HCT116 (cell line): ENCODE results near the gene MON2. TPM values are rescaled to one million over a fixed set of nuclear protein-coding genes. Genes with fewer than 3 reads are reported as not detected.

Experiments
- ATAC-seq: fragments of 200-7000 bp; cut with Tn5 transposase; 2 replicates; pipeline ENCODE4 v1.9.1; 2020; ENCODE audit warnings: mild to moderate bottlenecking, moderate library complexity
- BruUV-seq: library from RNA; stranded (reverse); fragments of 400-500 nt; replicated peaks from 2 replicates; lab custom pipeline; 2021; lab: Mats Ljungman, UMichigan
- CTCF ChIA-PET: fragments of 300-600 bp; sonication (Branson Sonifier 250); formaldehyde crosslinking; loops from one replicate; lab custom pipeline; 2021; ENCODE audit warnings: antibody characterized with exemption; lab: Charles Lee
- POLR2A ChIA-PET: fragments of 300-600, 350-600 bp; sonication (Branson Sonifier 250); formaldehyde crosslinking; loops from one replicate; lab custom pipeline; 2021; ENCODE audit warnings: antibody characterized with exemption; lab: Charles Lee
- RAD21 ChIA-PET, 2 experiments: fragments of 300-600 bp; sonication (Branson Sonifier 250); formaldehyde crosslinking; loops; one replicate each; lab custom pipeline; 2023; ENCODE audit warnings: low total read pairs in 2 of 2; ENCODE audit not compliant: uncharacterized antibody in 2 of 2, unreplicated experiment in 2 of 2, low non-redundant PET in 1 of 2; lab: Charles Lee
- DNase-seq: peaks from one replicate; pipeline ENCODE4 v3.0.0-alpha.2; 2010; ENCODE audit warnings: low read depth, low spot score
- H2AFZ ChIP-seq: fragments of 200-600 bp; shearing (Covaris generic), sonication (generic); 2 replicates; pipeline ENCODE4 v1.6.1; 2017; ENCODE audit warnings: low read depth, mixed run types, mixed read lengths, antibody characterized with exemption, low read length; ENCODE audit not compliant: poor library complexity, severe bottlenecking
- H3K27ac ChIP-seq: 2 replicates; pipeline ENCODE4 v1.5.1; 2012; ENCODE audit warnings: low read depth, low read length
- H3K27me3 ChIP-seq: fragments of 200-600 bp; sonication (generic); 2 replicates; pipeline ENCODE4 v1.6.1; 2016; ENCODE audit warnings: mixed run types, low read length, mixed read lengths; ENCODE audit not compliant: insufficient read depth
- H3K36me3 ChIP-seq, 2 experiments: fragments of 200-500 bp in 1 of 2; fragments of 200-600 bp in 1 of 2; sonication (Bioruptor generic) in 1 of 2; sonication (generic) in 1 of 2; 2 replicates each; pipeline versions ENCODE4 v1.5.1 to v1.6.1; 2014 to 2016; ENCODE audit warnings: low read length in 2 of 2, inconsistent platforms in 1 of 2, mixed read lengths in 1 of 2, mixed run types in 1 of 2; ENCODE audit not compliant: insufficient read depth in 2 of 2, control insufficient read depth in 1 of 2
- H3K4me1 ChIP-seq, 2 experiments: fragments of 200-600 bp in 1 of 2; sonication (generic) in 1 of 2; 2 replicates each; pipeline versions ENCODE4 v1.5.1 to v1.6.1; 2012 to 2017; ENCODE audit warnings: low read length in 2 of 2, inconsistent platforms in 1 of 2, mild to moderate bottlenecking in 1 of 2, mixed read lengths in 1 of 2, mixed run types in 1 of 2, moderate library complexity in 1 of 2; ENCODE audit not compliant: insufficient read depth in 2 of 2, control insufficient read depth in 1 of 2
- H3K4me2 ChIP-seq: fragments of 200-600 bp; sonication (generic); 2 replicates; pipeline ENCODE4 v1.6.1; 2017; ENCODE audit warnings: mixed run types, low read length, mixed read lengths
- H3K4me3 ChIP-seq, 2 experiments: fragments of 200-600 bp in 1 of 2; sonication (generic) in 1 of 2; replicated peaks in 1 of 2; 2 replicates each; pipeline ENCODE4 v1.5.1; 2011 to 2016; ENCODE audit warnings: low read length in 2 of 2, control low read depth in 1 of 2, low read depth in 1 of 2, mild to moderate bottlenecking in 1 of 2, mixed read lengths in 1 of 2, mixed run types in 1 of 2
- H3K79me2 ChIP-seq: fragments of 200-600 bp; sonication (generic); 2 replicates; pipeline ENCODE4 v1.6.1; 2017; ENCODE audit warnings: mild to moderate bottlenecking, mixed run types, low read length, moderate library complexity, mixed read lengths; ENCODE audit not compliant: insufficient read depth
- H3K9ac ChIP-seq: fragments of 200-600 bp; sonication (generic); 2 replicates; pipeline ENCODE4 v1.6.1; 2016; ENCODE audit warnings: low read length, mixed read lengths
- H3K9me2 ChIP-seq: fragments of 200-600 bp; sonication (generic), shearing (Covaris generic); 2 replicates; pipeline ENCODE4 v1.6.1; 2017; ENCODE audit warnings: mixed run types, mild to moderate bottlenecking, moderate library complexity; ENCODE audit not compliant: insufficient read depth
- H3K9me3 ChIP-seq, 2 experiments: fragments of 200-500 bp in 1 of 2; fragments of 200-600 bp in 1 of 2; sonication (Bioruptor generic) in 1 of 2; sonication (generic) in 1 of 2; 2 replicates each; pipeline ENCODE4 v1.6.1; 2014 to 2017; ENCODE audit warnings: low read length in 2 of 2, mixed read lengths in 2 of 2, inconsistent platforms in 1 of 2, low read depth in 1 of 2, mild to moderate bottlenecking in 1 of 2, mixed run types in 1 of 2, moderate library complexity in 1 of 2; ENCODE audit not compliant: control insufficient read depth in 1 of 2, insufficient read depth in 1 of 2
- H4K20me1 ChIP-seq: fragments of 200-600 bp; sonication (generic), shearing (Covaris generic); 2 replicates; pipeline ENCODE4 v1.6.1; 2017; ENCODE audit warnings: mixed run types, mild to moderate bottlenecking, moderate library complexity; ENCODE audit not compliant: insufficient read depth
- CEBPB ChIP-seq: IDR thresholded peaks from 2 replicates; pipeline ENCODE4 v1.6.1; 2012; ENCODE audit warnings: low read depth
- ELF1 ChIP-seq: IDR thresholded peaks from 2 replicates; pipeline ENCODE4 v1.6.1; 2012; ENCODE audit warnings: low read depth, borderline replicate concordance
- EZH2phosphoT487 ChIP-seq: fragments of 200-600 bp; IDR thresholded peaks from 2 replicates; pipeline ENCODE4 v1.6.1; 2018; ENCODE audit warnings: antibody characterized with exemption, borderline replicate concordance
- POLR2A ChIP-seq: IDR thresholded peaks from 2 replicates; pipeline ENCODE4 v1.7.0; 2011; ENCODE audit warnings: borderline replicate concordance; ENCODE audit not compliant: insufficient read depth, insufficient read length; ENCODE audit errors: extremely low read depth
- SP1 ChIP-seq: IDR thresholded peaks from 2 replicates; pipeline ENCODE4 v1.6.1; 2012; ENCODE audit warnings: low read depth
- TCF7L2 ChIP-seq: IDR thresholded peaks from 2 replicates; pipeline ENCODE4 v1.7.0; 2011; ENCODE audit warnings: borderline replicate concordance, inconsistent platforms; ENCODE audit not compliant: insufficient read depth, insufficient read length; ENCODE audit errors: extremely low read depth
- YY1 ChIP-seq: IDR thresholded peaks from 2 replicates; pipeline ENCODE4 v1.6.1; 2011; ENCODE audit warnings: low read length, low read depth, moderate library complexity, mild to moderate bottlenecking; ENCODE audit not compliant: insufficient replicate concordance; ENCODE audit errors: extremely low read depth
- ZFX ChIP-seq: fragments of 450-650 bp; IDR thresholded peaks from 2 replicates; pipeline ENCODE4 v1.6.1; 2017
- ZNF274 ChIP-seq: fragments of 200-500 bp; sonication (Bioruptor generic); IDR thresholded peaks from 2 replicates; pipeline ENCODE4 v1.6.1; 2014; ENCODE audit warnings: mild to moderate bottlenecking, low read depth, low read length, inconsistent platforms
- intact Hi-C: fragments of 100-400 bp; cut with micrococcal nuclease; formaldehyde crosslinking; loops from 2 replicates; pipeline ENCODE4 v1.10.0; 2022
- total RNA-seq: library from RNA; stranded (reverse); gene quantifications from one replicate; pipeline ENCODE4 v1.2.1, GENCODE V29; 2021; ENCODE audit not compliant: unreplicated experiment
- TF ChIP-seq, protein P1 (sequence below), 3 experiments: fragments of 200-600 bp in 1 of 3; sonication (generic) in 1 of 3; IDR thresholded peaks in 2 of 3; conservative IDR thresholded peaks in 1 of 3; 2 replicates each; pipeline ENCODE4 v1.5.1; 2012 to 2017; ENCODE audit warnings: low read depth in 2 of 3, low read length in 2 of 3, antibody characterized with exemption in 1 of 3, borderline replicate concordance in 1 of 3, control low read depth in 1 of 3, mild to moderate bottlenecking in 1 of 3, mixed read lengths in 1 of 3, mixed run types in 1 of 3, moderate library complexity in 1 of 3; ENCODE audit not compliant: insufficient read depth in 1 of 3
- TF ChIP-seq, protein P2 (sequence below): IDR thresholded peaks from 2 replicates; pipeline ENCODE4 v1.6.1; 2012

MON2 gene
- total RNA-seq, 1 experiment from 2014 or later, result 30.7 TPM

- H3K4me2 ChIP-seq, result no peak overlapping the region
- no peak overlapping the region for H2AFZ ChIP-seq
- ATAC-seq (no peak), DNase-seq (no peak)
- intact Hi-C loops, result no loop called here
- H3K9me2 ChIP-seq, result no peaks in the 10 kb centered on the region
- H3K9me3 ChIP-seq, result no peaks in the 10 kb centered on the region
- H3K9ac ChIP-seq, result no peak overlapping the region
- ChIA-PET POLR2A (no interaction called here), CTCF (interaction anchor here (0.8 to 1.0 kb wide), 2 partner anchors 270 to 545 kb away, joined by 3 read pairs; no protein-coding TSS in a partner anchor), RAD21 (no interaction called here)
- no peak overlapping the region for H3K4me3 ChIP-seq
- H3K27me3 ChIP-seq, result no peaks in the 10 kb centered on the region
- no peaks in the 10 kb centered on the region for H3K79me2 ChIP-seq
- H3K4me1 ChIP-seq, result no peaks in the 10 kb centered on the region
- no peaks in the 10 kb centered on the region for H4K20me1 ChIP-seq
- H3K36me3 ChIP-seq, result no peaks in the 10 kb centered on the region
- no TSS peak for BruUV-seq
- no peak for TF ChIP-seq POLR2A
- TF ChIP-seq, protein P1, sequence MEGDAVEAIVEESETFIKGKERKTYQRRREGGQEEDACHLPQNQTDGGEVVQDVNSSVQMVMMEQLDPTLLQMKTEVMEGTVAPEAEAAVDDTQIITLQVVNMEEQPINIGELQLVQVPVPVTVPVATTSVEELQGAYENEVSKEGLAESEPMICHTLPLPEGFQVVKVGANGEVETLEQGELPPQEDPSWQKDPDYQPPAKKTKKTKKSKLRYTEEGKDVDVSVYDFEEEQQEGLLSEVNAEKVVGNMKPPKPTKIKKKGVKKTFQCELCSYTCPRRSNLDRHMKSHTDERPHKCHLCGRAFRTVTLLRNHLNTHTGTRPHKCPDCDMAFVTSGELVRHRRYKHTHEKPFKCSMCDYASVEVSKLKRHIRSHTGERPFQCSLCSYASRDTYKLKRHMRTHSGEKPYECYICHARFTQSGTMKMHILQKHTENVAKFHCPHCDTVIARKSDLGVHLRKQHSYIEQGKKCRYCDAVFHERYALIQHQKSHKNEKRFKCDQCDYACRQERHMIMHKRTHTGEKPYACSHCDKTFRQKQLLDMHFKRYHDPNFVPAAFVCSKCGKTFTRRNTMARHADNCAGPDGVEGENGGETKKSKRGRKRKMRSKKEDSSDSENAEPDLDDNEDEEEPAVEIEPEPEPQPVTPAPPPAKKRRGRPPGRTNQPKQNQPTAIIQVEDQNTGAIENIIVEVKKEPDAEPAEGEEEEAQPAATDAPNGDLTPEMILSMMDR (IDR thresholded peaks at IDR 0.05 in 2 of 3, conservative IDR thresholded peaks at IDR 0.05 in 1 of 3; ENCODE audit: borderline replicate concordance in 1 of 3, insufficient read depth in 1 of 3, low read depth in 2 of 3, low read length in 2 of 3), result no peak
- no peak overlapping the region for H3K27ac ChIP-seq
These were observed 57.0 kb downstream of the MON2 start for GRCh38 chr12:62523619-62524018.

DNA sequence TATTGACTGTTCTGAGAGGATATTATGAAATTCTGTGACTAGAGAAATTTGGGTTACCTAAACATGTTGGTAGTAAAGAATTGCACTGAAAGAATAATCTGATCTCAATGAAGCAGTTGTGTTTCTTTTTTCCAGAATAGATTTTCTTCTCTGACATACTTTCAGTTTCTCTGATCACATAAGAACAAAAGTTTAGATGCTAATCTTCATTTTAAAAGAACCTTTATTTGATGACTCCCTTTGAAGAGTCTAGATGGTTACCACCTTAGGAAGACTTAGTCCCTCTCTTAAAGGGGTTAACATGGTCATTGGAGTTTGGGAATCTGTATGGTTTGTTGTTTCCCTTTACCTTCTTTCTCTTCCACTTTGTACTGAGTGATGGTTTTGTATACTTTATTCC lies 58.6 kb downstream of the MON2 start:
- CTCF ChIA-PET, result no interaction called here
- intact Hi-C loops, result no loop called here
- TF ChIP-seq CEBPB (no peak), ELF1 (no peak), SP1 (no peak), ZFX (no peak), TCF7L2 (no peak), EZH2phosphoT487 (no peak), YY1 (no peak), ZNF274 (no peak)
- TF ChIP-seq, protein P2, sequence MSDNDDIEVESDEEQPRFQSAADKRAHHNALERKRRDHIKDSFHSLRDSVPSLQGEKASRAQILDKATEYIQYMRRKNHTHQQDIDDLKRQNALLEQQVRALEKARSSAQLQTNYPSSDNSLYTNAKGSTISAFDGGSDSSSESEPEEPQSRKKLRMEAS, result no peak

More for the DNA sequence above, 58.6 kb downstream of the MON2 start:
- Histone ChIP-seq H3K9me2 (no peaks in the 10 kb centered on the region), H3K27ac (no peak overlapping the region), H3K9me3 (no peaks in the 10 kb centered on the region), H3K4me3 (no peak overlapping the region), H4K20me1 (no peaks in the 10 kb centered on the region), H2AFZ (no peak overlapping the region), H3K4me2 (no peak overlapping the region), H3K27me3 (no peaks in the 10 kb centered on the region), H3K9ac (no peak overlapping the region), H3K79me2 (no peaks in the 10 kb centered on the region), H3K36me3 (no peaks in the 10 kb centered on the region), H3K4me1 (no peaks in the 10 kb centered on the region)
- ChIA-PET RAD21 (no interaction called here), POLR2A (no interaction called here)
- DNase-seq, result no peak
- ATAC-seq, result no peak
- BruUV-seq, result no TSS peak
